Ascending aorta (tissue), 2 donors: ENCODE data around the gene TMC1. TPM values are rescaled to one million over a fixed set of nuclear protein-coding genes. Genes with fewer than 3 reads are reported as not detected.
"Not testable (repeated sequence)": the region's sequence is repeated elsewhere in the genome, so short reads cannot be mapped to it uniquely, and the experiment has no call there.

ENCODE experiments used
- DNase-seq, 2 donors: peaks; one replicate each; pipeline ENCODE4 v3.0.0-alpha.2; 2019; ENCODE audit warnings: low spot score in 2 of 2
- H3K27ac ChIP-seq, 2 donors: fragments of 200-600 bp; sonication (generic); one replicate each; pipeline ENCODE4 v1.5.1; 2016 to 2017; ENCODE audit warnings: mild to moderate bottlenecking in 1 of 2
- H3K27me3 ChIP-seq: fragments of 200-600 bp; sonication (generic); one replicate; pipeline ENCODE4 v1.5.1; 2017
- H3K36me3 ChIP-seq, 2 donors: fragments of 200-600 bp; sonication (generic); one replicate each; pipeline ENCODE4 v1.5.1; 2016
- H3K4me1 ChIP-seq, 2 donors: fragments of 200-600 bp; sonication (generic); one replicate each; pipeline ENCODE4 v1.5.1; 2016 to 2017; ENCODE audit warnings: mild to moderate bottlenecking in 1 of 2
- H3K4me3 ChIP-seq, 2 donors: fragments of 200-600 bp; sonication (generic); one replicate each; pipeline ENCODE4 v1.5.1; 2016 to 2017; ENCODE audit warnings: mild to moderate bottlenecking in 1 of 2
- H3K9me3 ChIP-seq, 2 donors: fragments of 200-600 bp; sonication (generic); one replicate each; pipeline ENCODE4 v1.5.1; 2016
- CTCF ChIP-seq, 3 experiments: fragments of 200-600 bp in 2 of 3; fragments of 450-650 bp in 1 of 3; sonication (generic) in 2 of 3; IDR thresholded peaks; one replicate each; pipeline ENCODE4 v1.5.1; 2016 to 2019; ENCODE audit warnings: antibody characterized with exemption in 3 of 3, mild to moderate bottlenecking in 1 of 3, moderate library complexity in 1 of 3
- intact Hi-C: fragments of 100-400 bp; cut with DNase I; formaldehyde crosslinking; loops from one replicate; pipeline ENCODE4 v1.15.1; 2023
- total RNA-seq: library from RNA; depleted of rRNA; stranded (reverse); fragments of >200 nt; gene quantifications from one replicate; pipeline ENCODE4 v1.1.0, GENCODE V29; 2016

Gene TMC1
- total RNA-seq, 1 donor from 2014 or later: not detected

GRCh38 chr9:72539824-72540347 is 18.5 kb downstream of the TMC1 start:
- no peak for DNase-seq
- intact Hi-C loops: no loop called here
- TF ChIP-seq CTCF (IDR thresholded peaks at IDR 0.05): no peak
- Histone ChIP-seq H3K27me3 (no peaks in the 10 kb centered on the region), H3K9me3 (no peaks in the 10 kb centered on the region), H3K27ac (no peak overlapping the region), H3K36me3 (no peaks in the 10 kb centered on the region), H3K4me3 (no peak overlapping the region), H3K4me1 (no peaks in the 10 kb centered on the region)

- no peak for DNase-seq
- H3K27me3 ChIP-seq: no peaks in the 10 kb centered on the region
- no peaks in the 10 kb centered on the region for H3K9me3 ChIP-seq
- no peaks in the 10 kb centered on the region for H3K36me3 ChIP-seq
- no peaks in the 10 kb centered on the region for H3K4me1 ChIP-seq
- no peak overlapping the region for H3K27ac ChIP-seq
- no peak for TF ChIP-seq CTCF (IDR thresholded peaks at IDR 0.05)
- intact Hi-C loops: no loop called here
- H3K4me3 ChIP-seq: no peak overlapping the region
Observed at GRCh38 chr9:72540348-72540873, 19.0 kb downstream of the TMC1 start.

- intact Hi-C loops, DNase-seq, H3K4me3 ChIP-seq, H3K27ac ChIP-seq, H3K27me3 ChIP-seq, H3K9me3 ChIP-seq, H3K4me1 ChIP-seq, H3K36me3 ChIP-seq: not testable (repeated sequence)
Observed at GRCh38 chr9:72542537-72542833, 21.1 kb downstream of the TMC1 start.

- Histone ChIP-seq H3K27ac (no peak overlapping the region), H3K4me3 (no peak overlapping the region), H3K27me3 (no peaks in the 10 kb centered on the region), H3K9me3 (no peaks in the 10 kb centered on the region), H3K4me1 (no peaks in the 10 kb centered on the region), H3K36me3 (no peaks in the 10 kb centered on the region)
- DNase-seq: no peak
- intact Hi-C loops: no loop called here
- no peak for TF ChIP-seq CTCF (IDR thresholded peaks at IDR 0.05)
Observed at GRCh38 chr9:72542917-72543316, 21.5 kb downstream of the TMC1 start.

- Histone ChIP-seq H3K36me3 (no peaks in the 10 kb centered on the region), H3K4me1 (peaks cover 0 to 4% of the 10 kb centered on the region in 2 donors), H3K4me3 (no peak overlapping the region), H3K27me3 (no peaks in the 10 kb centered on the region), H3K27ac (no peak overlapping the region), H3K9me3 (no peaks in the 10 kb centered on the region)
- TF ChIP-seq CTCF (IDR thresholded peaks at IDR 0.05): no peak
- no peak for DNase-seq
- intact Hi-C loops: no loop called here
Observed at GRCh38 chr9:72551306-72551705, 29.9 kb downstream of the TMC1 start.

- no peak for TF ChIP-seq CTCF (IDR thresholded peaks at IDR 0.05)
- no peaks in the 10 kb centered on the region for H3K9me3 ChIP-seq
Observed at GRCh38 chr9:72552356-72552755, 30.9 kb downstream of the TMC1 start.

More at GRCh38 chr9:72552356-72552755, 30.9 kb downstream of the TMC1 start:
- Histone ChIP-seq H3K27me3 (no peaks in the 10 kb centered on the region), H3K4me3 (no peak overlapping the region), H3K4me1 (peaks cover 0 to 4% of the 10 kb centered on the region in 2 donors), H3K36me3 (no peaks in the 10 kb centered on the region), H3K27ac (no peak overlapping the region)
- intact Hi-C loops: no loop called here
- DNase-seq: no peak
